CD14-positive monocyte (primary cell): ENCODE results near the gene RNF180. TPM values are rescaled to one million over a fixed set of nuclear protein-coding genes. Genes with fewer than 3 reads are reported as not detected.

Experiments used
- DNase-seq, 3 donors: peaks; one replicate each; pipeline ENCODE4 v3.0.0-alpha.2; 2011 to 2022
- H2AFZ ChIP-seq: 2 replicates; pipeline ENCODE4 v1.6.0; 2012; ENCODE audit warnings: mild to moderate bottlenecking, low read depth, low read length, inconsistent platforms; ENCODE audit not compliant: insufficient read depth, poor library complexity, severe bottlenecking
- H3K27ac ChIP-seq, 2 donors: 1 replicate in 1 of 2; 2 replicates in 1 of 2; pipeline ENCODE4 v1.5.1; 2012 to 2013; ENCODE audit warnings: low read length in 2 of 2, control low read depth in 1 of 2, inconsistent platforms in 1 of 2, low read depth in 1 of 2, mild to moderate bottlenecking in 1 of 2
- H3K27me3 ChIP-seq, 2 donors: one replicate each; pipeline versions ENCODE4 v1.6.0 to v1.6.1; 2011 to 2013; ENCODE audit warnings: low read length in 2 of 2; ENCODE audit not compliant: control insufficient read depth in 2 of 2, insufficient read depth in 2 of 2
- H3K36me3 ChIP-seq, 2 donors: replicated peaks in 1 of 2; 1 replicate in 1 of 2; 2 replicates in 1 of 2; pipeline versions ENCODE4 v1.5.1 to v1.6.1; 2012 to 2013; ENCODE audit warnings: low read length in 2 of 2, control low read depth in 1 of 2, inconsistent platforms in 1 of 2, mild to moderate bottlenecking in 1 of 2; ENCODE audit not compliant: insufficient read depth in 2 of 2, control insufficient read depth in 1 of 2
- H3K4me1 ChIP-seq, 2 donors: 1 replicate in 1 of 2; 2 replicates in 1 of 2; pipeline versions ENCODE4 v1.5.1 to v1.6.1; 2012 to 2013; ENCODE audit warnings: low read length in 2 of 2, control low read depth in 1 of 2, inconsistent platforms in 1 of 2, mild to moderate bottlenecking in 1 of 2, moderate library complexity in 1 of 2; ENCODE audit not compliant: insufficient read depth in 2 of 2, control insufficient read depth in 1 of 2
- H3K4me2 ChIP-seq: replicated peaks from 2 replicates; pipeline ENCODE3; 2012; ENCODE audit warnings: low read length, moderate library complexity, mild to moderate bottlenecking; ENCODE audit not compliant: poor library complexity, severe bottlenecking; ENCODE audit errors: extremely low read depth
- H3K4me3 ChIP-seq, 3 experiments: fragments of 200-600 bp in 1 of 3; sonication (generic) in 1 of 3; replicated peaks in 1 of 3; 1 replicate in 2 of 3; 2 replicates in 1 of 3; pipeline ENCODE4 v1.5.1; 2011 to 2013; ENCODE audit warnings: low read length in 3 of 3, mild to moderate bottlenecking in 3 of 3, control low read depth in 2 of 3, low read depth in 2 of 3, inconsistent platforms in 1 of 3, moderate library complexity in 1 of 3
- H3K79me2 ChIP-seq: 2 replicates; pipeline ENCODE4 v1.6.0; 2012; ENCODE audit warnings: mild to moderate bottlenecking, control low read depth, inconsistent platforms, low read length, moderate library complexity; ENCODE audit not compliant: insufficient read depth
- H3K9ac ChIP-seq: 2 replicates; pipeline ENCODE4 v1.6.0; 2017; ENCODE audit warnings: low read length, mild to moderate bottlenecking; ENCODE audit not compliant: insufficient read depth, poor library complexity, severe bottlenecking
- H3K9me3 ChIP-seq, 2 donors: replicated peaks in 1 of 2; 1 replicate in 1 of 2; 2 replicates in 1 of 2; pipeline versions ENCODE4 v1.5.1 to v1.6.1; 2012 to 2013; ENCODE audit warnings: low read length in 2 of 2, control low read depth in 1 of 2; ENCODE audit not compliant: control insufficient read depth in 1 of 2, insufficient read depth in 1 of 2
- H4K20me1 ChIP-seq: 2 replicates; pipeline ENCODE4 v1.6.0; 2012; ENCODE audit warnings: mild to moderate bottlenecking, low read length, control low read depth, moderate library complexity; ENCODE audit not compliant: insufficient read depth
- H3K27ac Mint-ChIP-seq, 7 donors: one replicate each; pipeline ENCODE4 v1.8.0; 2020; ENCODE audit warnings: mild to moderate bottlenecking in 7 of 7, mixed read lengths in 7 of 7, moderate library complexity in 6 of 7, inconsistent platforms in 2 of 7
- H3K27me3 Mint-ChIP-seq, 3 donors: one replicate each; pipeline ENCODE4 v1.8.0; 2021 to 2022; ENCODE audit warnings: low read depth in 3 of 3, mild to moderate bottlenecking in 3 of 3, mixed read lengths in 3 of 3, moderate library complexity in 3 of 3, inconsistent platforms in 1 of 3
- H3K36me3 Mint-ChIP-seq, 2 donors: one replicate each; pipeline ENCODE4 v1.8.0; 2020; ENCODE audit warnings: mixed read lengths in 2 of 2, inconsistent platforms in 1 of 2, mild to moderate bottlenecking in 1 of 2
- H3K4me1 Mint-ChIP-seq: one replicate; pipeline ENCODE4 v1.8.0; 2020; ENCODE audit warnings: mild to moderate bottlenecking, mixed read lengths
- H3K4me3 Mint-ChIP-seq, 2 donors: one replicate each; pipeline ENCODE4 v1.8.0; 2020; ENCODE audit warnings: mild to moderate bottlenecking in 2 of 2, mixed read lengths in 2 of 2, moderate library complexity in 1 of 2
- H3K9me3 Mint-ChIP-seq, 7 donors: one replicate each; pipeline ENCODE4 v1.8.0; 2020 to 2022; ENCODE audit warnings: mixed read lengths in 7 of 7, mild to moderate bottlenecking in 6 of 7, moderate library complexity in 6 of 7, inconsistent platforms in 2 of 7
- CTCF ChIP-seq: fragments of 200-600 bp; IDR thresholded peaks from one replicate; pipeline ENCODE4 v1.8.0; 2022; ENCODE audit warnings: antibody characterized with exemption, mild to moderate bottlenecking
- WGBS: methylation state at CpG from one replicate; pipeline ENCODE4 v1.1.5; 2013; ENCODE audit warnings: missing lambda C conversion rate; ENCODE audit not compliant: insufficient coverage; 5-methylcytosine and 5-hydroxymethylcytosine counted together
- intact Hi-C, 2 donors: fragments of 100-400 bp; cut with micrococcal nuclease; formaldehyde crosslinking; loops; one replicate each; pipeline versions ENCODE4 v1.15.0 to v1.15.1; 2023
- polyA plus RNA-seq, 3 donors: library from polyadenylated mRNA; depleted of rRNA in 1 of 3; unstranded in 2 of 3; stranded (reverse) in 1 of 3; fragments of 300-500 nt in 2 of 3; fragments of >200 nt in 1 of 3; fragmentation: Illumina TruSeq in 2 of 3; gene quantifications; 1 replicate in 2 of 3; 2 replicates in 1 of 3; pipeline ENCODE4 v1.2.3, GENCODE V29; 2012 to 2021

RNF180 gene
- polyA plus RNA-seq, 3 donors: not detected

GRCh38 chr5:64126202-64126741 lies 39.4 kb upstream of the RNF180 start:
- H3K27me3 ChIP-seq: no peaks in the 10 kb centered on the region
- Mint-ChIP-seq H3K9me3 (peaks cover 0 to 5% (median 0%) of the 10 kb centered on the region in 7 donors), H3K4me3 (no peak overlapping the region), H3K4me1 (no peaks in the 10 kb centered on the region), H3K27ac (no peak overlapping the region), H3K36me3 (no peaks in the 10 kb centered on the region), H3K27me3 (no peaks in the 10 kb centered on the region)
- intact Hi-C loops: no loop called here
- no peak overlapping the region for H3K9ac ChIP-seq
- H2AFZ ChIP-seq: no peak overlapping the region
- no peaks in the 10 kb centered on the region for H3K36me3 ChIP-seq
- TF ChIP-seq CTCF: no peak
- H3K27ac ChIP-seq: no peak overlapping the region
- H3K4me2 ChIP-seq: no peak overlapping the region
- no peak for DNase-seq
- H3K79me2 ChIP-seq: no peaks in the 10 kb centered on the region
- H3K4me1 ChIP-seq: no peaks in the 10 kb centered on the region
- no peak overlapping the region for H3K4me3 ChIP-seq
- H3K9me3 ChIP-seq: no peaks in the 10 kb centered on the region
- no peaks in the 10 kb centered on the region for H4K20me1 ChIP-seq

- Mint-ChIP-seq H3K27ac (no peak overlapping the region), H3K4me1 (no peaks in the 10 kb centered on the region), H3K27me3 (no peaks in the 10 kb centered on the region), H3K4me3 (no peak overlapping the region), H3K9me3 (peaks cover 0 to 5% (median 0%) of the 10 kb centered on the region in 7 donors), H3K36me3 (no peaks in the 10 kb centered on the region)
- Histone ChIP-seq H3K27me3 (no peaks in the 10 kb centered on the region), H3K9me3 (no peaks in the 10 kb centered on the region), H3K27ac (no peak overlapping the region), H3K79me2 (no peaks in the 10 kb centered on the region), H3K4me2 (no peak overlapping the region), H3K36me3 (no peaks in the 10 kb centered on the region), H4K20me1 (no peaks in the 10 kb centered on the region), H3K4me1 (no peaks in the 10 kb centered on the region), H3K4me3 (no peak overlapping the region), H2AFZ (no peak overlapping the region), H3K9ac (no peak overlapping the region)
- TF ChIP-seq CTCF: no peak
- WGBS: 100% methylated on average over 1 of the region's 3 CpGs
- intact Hi-C loops: no loop called here
- no peak for DNase-seq
Measured at GRCh38 chr5:64140018-64140417, 25.6 kb upstream of the RNF180 start.
